HG02840 (cell line): Measurements from ENCODE around the gene MAP3K1.

Experiments used
- ATAC-seq: cut with Tn5 transposase; IDR thresholded peaks from one replicate; pipeline ENCODE4 v1.9.1; 2021; ENCODE audit warnings: mild to moderate bottlenecking, moderate library complexity, moderate number of reproducible peaks; ENCODE audit not compliant: unreplicated experiment, low FRiP score

Gene MAP3K1

DNA sequence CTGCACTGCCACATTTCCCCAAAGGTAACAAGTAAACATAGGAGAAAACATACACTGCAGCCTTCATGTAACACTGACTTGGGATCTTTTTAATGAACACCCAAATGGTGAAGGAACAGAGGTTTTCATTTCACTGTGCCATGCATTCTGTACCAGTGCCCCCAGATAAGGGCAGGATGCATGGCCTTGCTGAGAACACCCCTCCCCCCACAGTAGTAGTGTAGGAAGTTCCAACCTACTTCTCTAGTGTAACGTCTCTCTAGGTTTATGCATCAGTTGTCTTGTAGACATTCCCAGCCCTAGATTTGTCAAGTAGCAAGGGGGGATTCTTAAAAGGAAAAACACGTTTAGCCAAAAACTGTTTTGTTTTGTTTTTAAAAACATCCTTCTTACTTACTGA lies 29.9 kb downstream of the MAP3K1 start:
- no peak for ATAC-seq

DNA sequence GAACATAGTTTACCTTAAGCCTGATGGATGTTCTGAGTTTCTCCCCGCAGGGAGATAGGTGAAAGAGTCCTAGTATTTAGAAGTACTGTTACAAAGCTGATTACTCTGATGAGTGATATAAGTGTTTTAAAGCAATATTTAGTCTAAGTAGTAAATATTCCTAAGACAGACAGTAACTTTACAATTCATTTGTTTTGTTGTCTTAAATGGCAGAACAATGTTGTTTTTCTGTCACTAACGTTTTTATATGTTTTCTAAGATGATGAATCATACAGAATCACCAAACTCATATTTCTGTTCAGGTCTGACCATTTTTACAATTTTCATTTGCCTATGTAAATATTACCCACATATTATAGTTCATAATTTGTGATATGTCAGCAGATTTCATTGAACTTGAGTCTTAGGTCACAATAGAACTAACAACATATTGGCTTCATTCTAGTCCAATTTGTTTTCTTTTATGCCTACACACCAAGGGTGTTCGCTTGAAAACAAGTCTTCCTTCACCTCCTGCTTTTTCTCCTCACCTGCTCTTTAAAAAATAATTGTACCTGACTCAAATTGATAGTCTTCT lies 30.6 kb downstream of the MAP3K1 start:
- no peak for ATAC-seq

DNA sequence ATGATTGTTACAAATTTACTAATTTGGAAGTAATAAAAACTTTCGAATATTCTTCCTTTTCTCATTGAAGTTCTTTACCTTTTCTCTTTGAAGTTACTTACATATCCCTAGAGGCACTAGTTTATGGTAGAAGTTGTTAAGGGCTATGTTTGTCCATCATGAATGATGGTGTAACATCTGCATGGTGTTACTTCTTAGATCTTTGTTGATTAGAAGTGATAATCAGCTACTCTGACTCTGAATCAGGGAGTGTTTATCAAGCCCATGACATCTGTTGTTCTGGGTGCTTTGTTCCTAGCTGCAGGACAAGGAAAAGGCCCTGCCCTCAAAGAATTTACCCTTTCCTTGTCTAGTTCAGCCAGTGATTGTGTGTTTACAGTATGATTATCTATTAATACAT lies 32.9 kb downstream of the MAP3K1 start:
- no peak for ATAC-seq

DNA sequence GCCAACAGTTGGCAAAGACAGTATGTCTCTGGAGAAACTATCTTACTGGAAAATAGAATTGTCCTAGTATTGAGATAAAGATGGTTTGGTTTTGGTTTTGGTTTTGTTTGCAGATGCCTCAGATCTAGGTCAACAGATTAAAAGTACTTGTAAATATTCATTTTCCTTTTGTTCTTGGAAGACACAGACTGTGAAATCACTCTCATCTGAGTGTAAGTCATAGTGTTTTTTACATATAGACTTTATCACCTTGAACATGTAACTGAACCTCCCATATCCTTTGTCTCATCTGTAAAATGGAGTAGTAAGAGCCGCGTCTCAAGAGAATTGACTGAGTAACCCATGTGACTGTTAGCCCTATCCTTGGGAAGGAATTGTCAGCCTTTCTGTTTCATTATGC lies 34.3 kb downstream of the MAP3K1 start:
- no peak for ATAC-seq

DNA sequence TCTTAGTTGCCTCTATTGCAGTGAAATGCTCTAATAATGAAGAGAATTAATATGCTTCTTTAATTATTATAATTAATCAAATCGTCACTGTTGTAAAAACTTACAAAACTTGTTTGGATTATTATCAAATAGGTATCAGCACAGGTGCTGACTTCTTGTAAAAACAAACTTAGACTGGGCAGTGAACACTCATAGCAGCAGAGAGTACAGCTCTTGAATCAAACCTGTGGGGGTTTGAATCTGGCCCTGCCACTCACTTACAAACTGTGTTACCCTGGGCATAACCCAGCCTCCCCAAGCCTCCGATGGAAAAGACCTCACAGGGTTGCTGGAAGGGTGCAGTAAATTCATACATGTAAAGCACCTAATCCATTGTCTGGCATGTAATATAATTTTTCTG lies 35.1 kb downstream of the MAP3K1 start:
- no peak for ATAC-seq

DNA sequence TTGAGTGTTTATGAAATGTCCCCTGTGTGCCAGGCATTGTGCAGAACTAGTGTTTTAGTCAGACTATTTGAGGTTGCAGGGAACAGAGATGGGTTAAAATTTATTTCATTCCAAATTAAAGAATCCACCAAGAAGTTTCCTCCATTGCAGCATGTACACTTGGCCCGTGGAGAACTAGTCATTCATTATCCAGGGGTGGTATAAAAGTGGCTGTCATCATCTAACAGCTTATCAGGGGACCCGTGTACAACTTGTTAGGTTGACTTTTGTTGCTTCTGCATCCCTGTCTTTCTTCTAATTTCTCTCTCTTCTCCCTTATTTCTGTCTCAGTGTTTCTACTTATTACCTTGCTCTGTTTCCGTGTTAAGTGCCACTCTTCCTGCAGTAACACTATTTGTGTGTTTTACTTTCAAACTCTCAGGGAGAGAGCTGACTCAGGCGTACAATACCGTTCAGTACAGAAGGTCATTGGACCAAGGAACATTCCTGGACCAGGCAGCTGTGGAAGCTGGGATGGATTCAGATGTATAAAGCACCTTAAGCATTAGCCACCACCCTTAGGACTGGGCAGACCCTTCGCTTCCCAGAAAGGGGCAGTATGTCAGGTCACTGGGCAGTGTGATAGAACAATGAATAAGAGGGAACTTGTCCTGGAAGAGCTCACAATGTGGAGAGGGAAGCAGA lies 36.1 kb downstream of the MAP3K1 start:
- no peak for ATAC-seq

DNA sequence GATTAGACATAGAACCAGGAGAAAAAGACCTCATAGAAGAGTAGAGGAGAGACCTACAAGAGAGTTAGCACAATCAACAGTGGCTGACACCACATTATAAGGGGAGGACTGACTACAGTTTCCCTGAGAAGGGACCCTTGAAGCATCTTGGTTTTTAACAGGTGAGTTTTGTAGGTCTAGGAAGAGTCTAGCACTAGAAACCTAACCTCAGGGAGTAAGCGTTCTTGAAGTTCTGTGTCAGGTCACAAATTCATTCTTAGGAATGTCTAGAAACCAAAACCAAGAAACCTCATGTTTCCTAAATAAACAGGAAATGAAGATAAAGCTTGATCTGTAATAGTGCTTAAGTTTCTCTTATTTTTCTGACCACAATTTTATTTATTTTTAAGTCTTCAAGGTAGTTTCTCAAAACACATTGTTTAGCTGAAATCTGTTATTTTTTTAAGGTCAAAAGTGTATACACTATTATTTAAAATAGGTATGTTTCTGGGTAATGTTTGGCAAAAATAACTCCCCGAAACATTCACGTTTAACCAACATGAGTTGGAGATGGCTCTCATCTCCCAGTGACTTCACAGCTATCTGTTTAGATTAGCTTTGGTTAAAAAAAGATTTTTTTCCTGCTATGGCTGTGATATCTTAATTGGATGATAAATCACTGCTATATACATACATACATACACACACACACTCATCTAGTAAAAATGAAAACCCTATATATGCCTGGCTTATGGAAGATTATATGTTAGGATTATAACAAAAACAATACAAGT lies 37.1 kb downstream of the MAP3K1 start:
- ATAC-seq, result no peak

DNA sequence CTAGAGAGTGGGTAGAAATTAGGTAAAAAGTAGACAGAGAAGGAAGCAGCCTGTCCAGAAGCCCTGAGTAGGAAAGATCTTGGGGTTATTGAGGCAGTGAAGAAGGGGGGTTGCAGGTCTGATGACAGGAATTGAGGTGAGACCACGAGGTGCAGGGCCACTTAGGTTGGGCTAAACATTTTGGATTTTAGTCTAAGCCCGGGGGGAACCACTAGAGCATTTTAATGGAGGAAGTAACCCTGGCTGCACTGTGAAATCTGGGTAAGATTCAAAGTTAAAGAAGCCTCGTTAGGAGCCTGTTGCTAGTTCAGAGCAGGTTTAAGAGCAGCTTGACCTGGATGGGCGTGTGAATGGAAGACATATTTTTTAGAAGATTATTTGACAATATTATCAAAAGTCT lies 38.3 kb downstream of the MAP3K1 start:
- no peak for ATAC-seq

DNA sequence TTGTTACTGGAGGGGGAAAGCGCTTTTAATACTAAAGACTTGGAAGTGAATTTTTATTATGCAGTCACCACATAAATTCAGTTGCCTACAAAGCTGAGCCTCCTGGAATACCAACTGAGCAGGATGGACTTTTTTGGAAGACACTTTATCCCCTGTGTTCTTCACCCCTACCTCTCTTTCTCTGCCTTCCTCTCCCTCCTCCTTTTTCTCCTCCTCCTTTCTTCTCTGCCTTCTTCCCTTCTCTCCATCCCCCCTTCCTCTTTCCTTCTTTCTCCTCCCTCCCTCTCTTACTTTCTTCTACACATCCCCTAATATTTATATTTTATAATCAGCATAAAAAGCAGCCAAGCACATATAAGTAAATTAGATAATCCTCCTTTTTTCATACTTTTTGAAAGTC lies 39.6 kb downstream of the MAP3K1 start:
- ATAC-seq, result no peak

DNA sequence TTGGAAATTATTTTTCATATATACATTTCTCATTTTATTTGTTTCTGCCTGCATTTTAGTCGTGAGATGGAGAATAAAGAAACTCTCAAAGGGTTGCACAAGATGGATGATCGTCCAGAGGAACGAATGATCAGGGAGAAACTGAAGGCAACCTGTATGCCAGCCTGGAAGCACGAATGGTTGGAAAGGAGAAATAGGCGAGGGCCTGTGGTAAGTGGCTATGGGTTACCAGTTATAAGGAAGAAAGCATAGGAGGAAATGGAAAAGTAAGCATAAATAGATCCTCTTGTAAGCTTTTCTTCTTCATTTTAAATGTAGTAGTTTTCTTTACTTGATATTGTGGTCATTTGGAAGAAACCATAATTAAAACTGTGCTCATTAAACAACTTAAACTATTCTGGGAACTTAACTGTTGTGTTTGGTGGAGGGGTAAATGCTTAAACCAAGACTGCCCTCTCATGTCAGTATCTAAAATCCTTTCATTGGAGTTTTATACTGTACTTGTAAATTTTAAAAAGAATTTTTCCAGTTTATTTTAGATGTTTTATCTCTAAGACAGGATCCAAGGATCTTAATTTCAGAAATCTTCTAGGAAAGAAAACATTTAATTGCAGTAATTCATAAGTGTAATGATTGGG lies 41.3 kb downstream of the MAP3K1 start:
- ATAC-seq, result no peak

DNA sequence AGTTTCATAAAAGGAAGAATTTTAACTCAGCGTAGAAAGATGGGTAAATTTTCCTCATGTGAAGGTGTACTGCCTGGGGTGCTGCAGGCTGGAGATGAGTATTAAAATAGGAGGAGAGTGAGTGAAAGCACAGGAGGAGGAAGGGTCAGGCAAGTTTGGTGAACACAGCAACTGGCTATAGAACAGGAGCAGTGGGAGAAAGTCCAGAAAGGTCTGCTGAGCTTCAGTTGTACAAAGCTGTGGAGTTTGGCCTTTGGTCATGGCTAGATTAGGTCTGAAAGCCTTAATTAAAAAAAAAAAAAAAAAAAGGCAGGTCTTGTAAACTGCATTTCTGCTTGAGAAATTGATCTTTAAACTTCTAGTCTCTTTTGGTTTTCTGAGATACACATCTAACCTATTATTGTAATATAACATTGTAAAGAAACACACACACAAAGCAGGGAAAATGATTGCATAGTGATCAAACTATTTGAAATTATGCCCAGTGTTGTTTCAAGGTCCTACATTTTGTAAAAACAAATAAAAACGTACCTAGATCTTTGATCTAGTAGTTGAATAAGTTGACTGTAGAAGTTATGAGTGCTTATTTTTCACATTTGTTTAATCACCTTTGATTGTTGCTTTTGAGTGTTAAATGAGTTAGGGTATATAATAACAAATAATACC lies 43.6 kb downstream of the MAP3K1 start:
- no peak for ATAC-seq

DNA sequence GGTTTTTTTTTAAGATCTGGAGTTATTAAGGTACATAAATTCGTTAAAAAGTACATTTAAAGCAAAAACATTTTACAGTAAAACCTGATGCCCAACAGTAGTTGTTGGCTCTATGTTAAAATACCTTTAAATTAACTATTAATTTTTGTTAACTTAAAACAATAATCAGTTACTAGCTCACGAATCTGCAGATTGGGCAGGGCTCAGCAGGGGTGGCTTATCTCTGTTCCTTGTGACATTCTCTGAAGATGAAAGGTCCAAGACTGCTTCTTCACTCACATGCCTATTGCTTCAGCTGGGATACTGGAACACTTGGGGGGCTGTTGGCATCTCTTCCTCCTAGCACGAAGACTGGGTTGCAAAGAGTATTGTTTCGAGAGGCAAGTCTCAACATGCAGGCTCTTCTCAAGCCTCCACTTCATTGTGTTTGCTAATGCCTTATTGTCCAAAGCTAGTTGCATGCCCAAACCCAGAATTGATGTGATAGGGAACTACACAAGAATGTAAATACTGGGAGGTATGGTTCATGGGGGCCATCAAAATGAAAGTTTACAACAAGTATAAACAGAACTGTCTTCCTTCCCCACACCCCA lies 46.6 kb downstream of the MAP3K1 start:
- ATAC-seq, result no peak

DNA sequence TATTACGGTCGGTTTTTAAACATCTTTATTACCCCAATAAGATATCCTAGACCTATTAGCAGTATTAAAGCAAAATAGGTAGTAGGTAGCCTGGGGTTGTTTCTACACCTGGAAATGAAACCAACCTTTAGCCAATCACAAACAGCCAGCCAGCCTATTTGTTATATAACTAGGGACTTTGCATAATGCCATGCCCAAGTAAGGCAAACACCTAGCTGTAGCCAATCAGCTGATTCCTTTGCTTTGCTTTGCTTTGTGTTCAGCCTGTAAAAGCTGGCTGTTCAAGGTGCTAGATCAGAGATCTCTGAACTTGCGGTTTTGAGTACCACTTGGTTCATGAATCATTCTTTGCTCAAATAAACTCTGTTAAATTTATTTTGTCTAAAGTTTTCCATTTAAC lies 47.6 kb downstream of the MAP3K1 start:
- no peak for ATAC-seq

DNA sequence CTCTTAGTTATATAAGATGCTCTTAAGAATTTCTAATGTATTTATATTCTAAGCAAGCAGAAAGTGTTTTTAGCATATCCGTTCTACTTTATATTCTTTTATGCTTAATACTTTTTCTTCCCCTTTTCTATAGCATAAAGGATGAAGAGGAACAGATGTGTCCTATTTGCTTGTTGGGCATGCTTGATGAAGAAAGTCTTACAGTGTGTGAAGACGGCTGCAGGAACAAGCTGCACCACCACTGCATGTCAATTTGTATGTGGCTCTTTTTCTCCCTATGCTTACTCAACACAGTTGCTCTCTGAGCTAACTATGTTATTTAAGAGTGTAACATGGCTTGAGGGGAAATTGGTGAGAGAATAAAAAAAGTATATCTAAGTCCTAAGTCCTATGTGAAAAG lies 56.4 kb downstream of the MAP3K1 start:
- ATAC-seq, result no peak

DNA sequence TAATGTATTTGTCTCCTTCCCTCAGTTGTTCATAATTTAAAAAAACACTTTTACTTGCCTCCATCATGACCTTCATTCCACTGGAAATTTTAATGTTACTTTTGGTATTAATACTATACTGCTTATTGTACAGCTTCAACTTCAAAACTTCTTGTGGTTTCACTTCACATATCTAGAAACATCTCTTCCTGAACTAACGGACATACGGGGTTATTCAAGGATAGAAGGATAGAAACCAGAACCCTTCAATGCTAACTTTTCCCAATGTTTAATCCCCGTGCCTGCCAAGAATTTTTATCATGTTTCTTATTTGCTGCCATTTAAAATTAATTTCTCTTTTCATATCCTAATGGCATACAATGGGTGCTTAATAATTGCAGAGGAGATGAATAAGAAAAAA lies 57.7 kb downstream of the MAP3K1 start:
- no peak for ATAC-seq

DNA sequence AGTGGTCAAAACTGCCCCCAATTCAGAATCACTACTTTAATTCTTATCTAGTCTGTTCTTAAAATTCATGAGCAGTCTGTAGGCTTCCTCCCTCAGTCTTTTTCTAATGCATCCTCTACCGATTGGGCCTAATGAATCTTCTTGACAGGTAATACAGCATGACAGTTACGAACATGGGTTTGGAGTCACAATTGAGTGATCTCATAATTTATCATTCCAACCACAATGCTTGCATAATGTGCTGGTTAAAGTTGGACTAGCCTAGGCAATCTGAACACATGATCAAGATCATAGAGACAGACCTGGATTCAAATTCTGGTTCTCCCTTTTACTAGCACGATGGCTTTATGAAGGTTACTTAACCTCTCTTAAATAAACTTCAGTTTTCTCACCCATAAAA lies 61.0 kb downstream of the MAP3K1 start:
- ATAC-seq, result no peak

DNA sequence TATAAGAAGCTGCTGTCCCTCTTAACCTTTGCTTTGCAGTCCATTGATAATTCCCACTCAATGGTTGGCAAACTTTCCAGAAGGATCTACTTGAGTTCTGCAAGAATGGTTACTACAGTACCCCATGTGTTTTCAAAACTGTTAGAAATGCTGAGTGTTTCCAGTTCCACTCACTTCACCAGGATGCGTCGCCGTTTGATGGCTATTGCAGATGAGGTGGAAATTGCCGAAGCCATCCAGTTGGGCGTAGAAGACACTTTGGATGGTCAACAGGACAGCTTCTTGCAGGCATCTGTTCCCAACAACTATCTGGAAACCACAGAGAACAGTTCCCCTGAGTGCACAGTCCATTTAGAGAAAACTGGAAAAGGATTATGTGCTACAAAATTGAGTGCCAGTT lies 66.2 kb downstream of the MAP3K1 start:
- no peak for ATAC-seq

DNA sequence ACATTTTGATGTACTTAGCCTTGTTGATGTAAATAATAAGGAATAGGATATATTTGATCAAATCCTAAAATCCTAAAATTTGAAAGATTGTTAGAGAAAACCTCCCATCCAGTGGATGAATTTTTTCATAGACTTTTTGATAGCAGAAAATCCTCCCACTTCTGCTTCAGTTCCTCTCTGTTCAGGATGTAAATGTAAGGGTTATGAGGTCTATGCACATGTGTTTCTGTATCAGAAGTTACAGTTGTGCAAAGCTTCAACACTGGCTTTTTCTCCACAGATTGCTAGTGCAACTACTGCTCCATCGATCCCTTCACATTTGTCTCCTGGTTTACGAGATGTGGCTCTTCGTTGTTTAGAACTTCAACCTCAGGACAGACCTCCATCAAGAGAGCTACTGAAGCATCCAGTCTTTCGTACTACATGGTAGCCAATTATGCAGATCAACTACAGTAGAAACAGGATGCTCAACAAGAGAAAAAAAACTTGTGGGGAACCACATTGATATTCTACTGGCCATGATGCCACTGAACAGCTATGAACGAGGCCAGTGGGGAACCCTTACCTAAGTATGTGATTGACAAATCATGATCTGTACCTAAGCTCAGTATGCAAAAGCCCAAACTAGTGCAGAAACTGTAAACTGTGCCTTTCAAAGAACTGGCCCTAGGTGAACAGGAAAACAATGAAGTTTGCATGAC lies 78.1 kb downstream of the MAP3K1 start:
- ATAC-seq, result no peak

DNA sequence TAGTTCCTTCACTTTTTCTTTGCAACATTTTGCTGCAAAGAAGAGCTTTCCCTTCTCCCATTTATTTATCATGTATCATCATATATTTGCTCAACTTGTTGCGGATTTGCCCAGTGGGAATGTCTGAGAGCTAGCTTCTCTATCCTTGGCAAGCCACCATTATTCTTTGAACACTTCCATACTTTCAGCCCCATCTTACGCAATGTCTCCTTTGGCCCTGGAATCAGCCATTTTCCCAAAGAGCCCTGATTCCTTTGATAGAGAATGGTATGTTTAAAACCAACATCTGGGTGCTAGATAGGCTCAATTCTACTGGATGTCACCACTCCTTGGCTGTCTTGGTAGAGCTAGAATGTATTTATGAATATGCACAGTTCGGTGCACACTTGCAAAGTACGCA lies 81.4 kb downstream of the MAP3K1 start:
- no peak for ATAC-seq

DNA sequence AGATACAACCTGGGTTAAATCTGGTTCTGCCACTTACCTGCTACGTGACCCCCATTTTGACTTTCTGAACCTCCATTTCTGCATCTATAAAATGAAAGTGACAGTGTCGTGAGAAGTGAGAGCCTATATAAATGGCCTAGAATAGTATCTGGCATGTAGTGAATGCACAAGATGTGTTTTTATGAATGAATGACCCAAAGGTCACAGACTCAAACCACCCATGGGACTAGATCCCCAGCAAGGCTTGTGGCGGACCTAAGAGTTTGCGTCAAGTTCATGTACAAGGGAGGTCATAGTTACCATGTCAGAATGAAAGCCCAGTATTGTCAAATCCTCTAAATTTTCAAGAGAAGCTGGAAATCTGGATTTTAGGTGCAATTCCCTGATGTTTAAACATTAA lies 82.9 kb downstream of the MAP3K1 start:
- no peak for ATAC-seq
